ENCODE measurements around the gene MRTFB. TPM values are rescaled to one million over a fixed set of nuclear protein-coding genes. Genes with fewer than 3 reads are reported as not detected.

Gene MRTFB
- total RNA-seq, 1 donor from 2014 or later = 77.5 TPM

- H3K4me1 Mint-ChIP-seq = peaks cover 33% of the 10 kb centered on the region
- DNase-seq (ENCODE audit: low spot score in 2 of 2, unreplicated experiment in 2 of 2) = no peak
- TF ChIP-seq CTCF (IDR thresholded peaks at IDR 0.05; ENCODE audit: unreplicated experiment) = no peak
- no peak overlapping the region for H3K27ac Mint-ChIP-seq
- H3K27me3 Mint-ChIP-seq (ENCODE audit: low read depth) = peaks cover 86% of the 10 kb centered on the region
- H3K9me3 Mint-ChIP-seq = no peaks in the 10 kb centered on the region
- no peaks in the 10 kb centered on the region for H3K36me3 Mint-ChIP-seq
- H3K4me3 Mint-ChIP-seq = no peak overlapping the region
These were observed 233.9 kb downstream of the MRTFB start for GRCh38 chr16:14304891-14305460.

GRCh38 chr16:14306485-14307058 is 235.5 kb downstream of the MRTFB start:
- H3K4me3 Mint-ChIP-seq = no peak overlapping the region
- H3K27ac Mint-ChIP-seq = no peak overlapping the region
- H3K27me3 Mint-ChIP-seq (ENCODE audit: low read depth) = peaks cover 75% of the 10 kb centered on the region
- no peaks in the 10 kb centered on the region for H3K9me3 Mint-ChIP-seq
- no peak for DNase-seq (ENCODE audit: low spot score in 2 of 2, unreplicated experiment in 2 of 2)
- peaks cover 26% of the 10 kb centered on the region for H3K4me1 Mint-ChIP-seq
- no peaks in the 10 kb centered on the region for H3K36me3 Mint-ChIP-seq
- TF ChIP-seq CTCF (IDR thresholded peaks at IDR 0.05; ENCODE audit: unreplicated experiment) = no peak

- TF ChIP-seq CTCF (IDR thresholded peaks at IDR 0.05; ENCODE audit: unreplicated experiment) = no peak
- H3K9me3 Mint-ChIP-seq = no peaks in the 10 kb centered on the region
- no peak overlapping the region for H3K4me3 Mint-ChIP-seq
- H3K27ac Mint-ChIP-seq = no peak overlapping the region
- peaks cover 26% of the 10 kb centered on the region for H3K4me1 Mint-ChIP-seq
- H3K36me3 Mint-ChIP-seq = no peaks in the 10 kb centered on the region
- peaks cover 76% of the 10 kb centered on the region for H3K27me3 Mint-ChIP-seq (ENCODE audit: low read depth)
- DNase-seq (ENCODE audit: low spot score in 2 of 2, unreplicated experiment in 2 of 2) = no peak
These were observed 236.0 kb downstream of the MRTFB start for GRCh38 chr16:14307059-14307526.

- Mint-ChIP-seq H3K27ac (no peak overlapping the region), H3K4me3 (no peak overlapping the region), H3K4me1 (peaks cover 26% of the 10 kb centered on the region), H3K27me3 (ENCODE audit: low read depth) (peaks cover 72% of the 10 kb centered on the region), H3K9me3 (no peaks in the 10 kb centered on the region), H3K36me3 (no peaks in the 10 kb centered on the region)
- no peak for TF ChIP-seq CTCF (IDR thresholded peaks at IDR 0.05; ENCODE audit: unreplicated experiment)
- no peak for DNase-seq (ENCODE audit: low spot score in 2 of 2, unreplicated experiment in 2 of 2)
These were observed 236.6 kb downstream of the MRTFB start for GRCh38 chr16:14307527-14308367.

GRCh38 chr16:14308368-14308723 is 237.2 kb downstream of the MRTFB start:
- H3K36me3 Mint-ChIP-seq = no peaks in the 10 kb centered on the region
- TF ChIP-seq CTCF (IDR thresholded peaks at IDR 0.05; ENCODE audit: unreplicated experiment) = no peak
- H3K9me3 Mint-ChIP-seq = no peaks in the 10 kb centered on the region
- H3K27ac Mint-ChIP-seq = no peak overlapping the region
- H3K27me3 Mint-ChIP-seq (ENCODE audit: low read depth) = peaks cover 70% of the 10 kb centered on the region
- DNase-seq (ENCODE audit: low spot score in 2 of 2, unreplicated experiment in 2 of 2) = no peak
- no peak overlapping the region for H3K4me3 Mint-ChIP-seq
- H3K4me1 Mint-ChIP-seq = peaks cover 21% of the 10 kb centered on the region
